HepG2 (cell line): ENCODE measurements around the gene DGCR2. TPM values are rescaled to one million over a fixed set of nuclear protein-coding genes. Genes with fewer than 3 reads are reported as not detected.

Source experiments
- E2F5 ChIP-seq: sonication (generic); formaldehyde crosslinking; conservative IDR thresholded peaks from 2 replicates; pipeline ENCODE4 v1.4.0; 2020; ENCODE audit warnings: missing genetic modification reagents
- FIP1L1 ChIP-seq: fragments of 200-400 bp; formaldehyde crosslinking; IDR thresholded peaks from 2 replicates; pipeline ENCODE4 v1.6.1; 2018; ENCODE audit warnings: low read depth, mild to moderate bottlenecking, low read length, moderate library complexity, borderline replicate concordance; ENCODE audit not compliant: insufficient read depth
- KMT2A ChIP-seq: sonication (generic); formaldehyde crosslinking; IDR thresholded peaks from 2 replicates; pipeline ENCODE4 v1.4.0; 2020; ENCODE audit warnings: missing genetic modification reagents
- MAFG ChIP-seq: sonication (generic); formaldehyde crosslinking; IDR thresholded peaks from 2 replicates; pipeline ENCODE4 v1.5.1; 2020; ENCODE audit warnings: mild to moderate bottlenecking, missing genetic modification reagents
- PAF1 ChIP-seq: IDR thresholded peaks from 2 replicates; pipeline ENCODE4 v1.6.1; 2016; ENCODE audit warnings: missing genetic modification reagents, missing compliant biosample characterization
- PCBP1 ChIP-seq: fragments of 200-400 bp; formaldehyde crosslinking; IDR thresholded peaks from 2 replicates; pipeline ENCODE4 v1.6.1; 2017; ENCODE audit warnings: mild to moderate bottlenecking, low read depth, low read length, borderline replicate concordance
- PHB2 ChIP-seq: fragments of 450-650 bp; IDR thresholded peaks from 2 replicates; pipeline ENCODE4 v1.6.1; 2018; ENCODE audit not compliant: partially characterized antibody
- POLR2AphosphoS5 ChIP-seq: IDR thresholded peaks from 2 replicates; pipeline ENCODE4 v1.6.1; 2012; ENCODE audit warnings: low read depth, low read length
- TBP ChIP-seq: sonication (generic); formaldehyde crosslinking; IDR thresholded peaks from 2 replicates; pipeline ENCODE4 v1.5.0; 2020; ENCODE audit warnings: missing genetic modification reagents
- ZBTB25 ChIP-seq: IDR thresholded peaks from 2 replicates; pipeline ENCODE4 v1.6.1; 2018; ENCODE audit warnings: missing genetic modification reagents
- ZBTB38 ChIP-seq: sonication (generic); formaldehyde crosslinking; IDR thresholded peaks from 2 replicates; pipeline ENCODE4 v1.5.1; 2020; ENCODE audit warnings: mild to moderate bottlenecking, missing genetic modification reagents
- ZNF205 ChIP-seq: IDR thresholded peaks from 2 replicates; pipeline ENCODE4 v1.6.1; 2018; ENCODE audit warnings: missing biosample characterization, missing genetic modification reagents
- ZNF557 ChIP-seq: sonication (generic); formaldehyde crosslinking; IDR thresholded peaks from 2 replicates; pipeline ENCODE4 v1.4.0; 2020; ENCODE audit warnings: missing genetic modification reagents
- ZNF652 ChIP-seq: IDR thresholded peaks from 2 replicates; pipeline ENCODE4 v1.6.1; 2016; ENCODE audit warnings: low read depth, borderline replicate concordance
- polyA plus RNA-seq, 8 experiments: library from polyadenylated mRNA; depleted of rRNA in 3 of 8; stranded (reverse) in 7 of 8; unstranded in 1 of 8; fragments of >200 nt; fragmentation: Illumina TruSeq in 4 of 8; extraction: Trizol in 4 of 8; gene quantifications; 2 replicates each; pipeline versions ENCODE4 v1.2.1 to v1.2.3, GENCODE V29; 2011 to 2016; ENCODE audit warnings: low read depth in 4 of 8, missing spikeins in 1 of 8, mixed read lengths in 1 of 8; ENCODE audit not compliant: insufficient read depth in 1 of 8
- total RNA-seq, 5 experiments: library from RNA; depleted of rRNA; stranded (reverse); fragments of >200 nt; fragmentation: Illumina TruSeq; extraction: Trizol; gene quantifications; 2 replicates each; pipeline ENCODE4 v1.2.3, GENCODE V29; 2016; ENCODE audit warnings: low read depth in 1 of 5
- TF ChIP-seq, protein P1 (sequence below): sonication (generic); formaldehyde crosslinking; IDR thresholded peaks from 2 replicates; pipeline ENCODE4 v1.5.0; 2020; ENCODE audit warnings: missing genetic modification reagents, mild to moderate bottlenecking, borderline replicate concordance
- TF ChIP-seq, protein P2 (sequence below): sonication (generic); formaldehyde crosslinking; IDR thresholded peaks from 2 replicates; pipeline ENCODE4 v1.8.0; 2022; ENCODE audit warnings: mild to moderate bottlenecking, missing genetic modification reagents, moderate library complexity
- TF ChIP-seq, protein P3 (sequence below): sonication (generic); formaldehyde crosslinking; IDR thresholded peaks from 2 replicates; pipeline ENCODE4 v1.5.0; 2020; ENCODE audit warnings: missing genetic modification reagents, mild to moderate bottlenecking, borderline replicate concordance
- TF ChIP-seq, protein P4 (sequence below): sonication (generic); formaldehyde crosslinking; IDR thresholded peaks from 2 replicates; pipeline ENCODE4 v1.4.0; 2020; ENCODE audit warnings: missing genetic modification reagents
- TF ChIP-seq, protein P5 (sequence below): sonication (generic); formaldehyde crosslinking; IDR thresholded peaks from 2 replicates; pipeline ENCODE4 v1.5.1; 2020; ENCODE audit warnings: mild to moderate bottlenecking, missing genetic modification reagents

The DGCR2 gene
- total and polyA plus RNA-seq, 2 of the 13 experiments (the other 11 are each of a cell fraction or from before 2014, with no cell fraction given), result 23.1 to 35.3 TPM

DNA sequence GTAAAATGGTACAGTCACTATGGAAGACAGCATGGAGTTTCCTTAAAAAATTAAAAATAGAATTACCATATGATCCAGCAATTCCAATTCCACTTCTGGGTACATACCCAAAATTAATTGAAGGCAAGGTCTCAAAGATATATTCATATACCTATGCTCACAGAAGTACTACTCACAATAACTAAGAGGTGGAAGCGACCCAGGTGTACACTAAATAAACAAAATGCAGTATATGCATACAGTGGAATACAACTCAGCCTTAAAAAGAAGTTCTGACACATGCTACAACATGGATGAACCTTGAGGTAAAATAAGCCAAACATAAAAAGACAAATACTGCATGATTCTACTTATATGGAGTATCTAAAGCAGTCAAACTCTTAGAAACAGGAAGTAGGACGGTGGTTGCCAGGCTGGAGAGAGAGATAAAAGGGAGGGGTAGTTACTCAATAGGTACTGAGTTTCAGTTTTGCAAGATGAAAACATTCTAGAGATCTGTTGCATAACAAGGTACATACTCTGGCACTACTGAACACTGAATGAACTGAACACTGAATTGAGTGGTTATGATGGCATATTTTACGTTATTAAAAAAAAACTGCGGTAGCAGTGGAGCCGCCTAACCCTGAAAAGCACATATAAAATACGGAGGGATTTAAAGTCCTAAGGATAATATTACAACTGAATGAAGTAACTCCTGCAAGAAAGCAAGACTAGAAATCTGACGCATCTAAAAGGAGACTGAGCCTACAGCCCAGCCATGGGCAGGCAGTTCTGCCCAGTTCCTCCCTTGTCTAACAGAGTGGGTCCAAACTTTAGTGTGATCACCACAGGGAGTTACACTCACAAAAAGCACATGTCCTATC lies 12.8 kb downstream of the DGCR2 start (continued):
- no peak for TF ChIP-seq E2F5 (CRISPR knock-in tag)
- no peak for TF ChIP-seq PHB2
- TF ChIP-seq, protein P1, sequence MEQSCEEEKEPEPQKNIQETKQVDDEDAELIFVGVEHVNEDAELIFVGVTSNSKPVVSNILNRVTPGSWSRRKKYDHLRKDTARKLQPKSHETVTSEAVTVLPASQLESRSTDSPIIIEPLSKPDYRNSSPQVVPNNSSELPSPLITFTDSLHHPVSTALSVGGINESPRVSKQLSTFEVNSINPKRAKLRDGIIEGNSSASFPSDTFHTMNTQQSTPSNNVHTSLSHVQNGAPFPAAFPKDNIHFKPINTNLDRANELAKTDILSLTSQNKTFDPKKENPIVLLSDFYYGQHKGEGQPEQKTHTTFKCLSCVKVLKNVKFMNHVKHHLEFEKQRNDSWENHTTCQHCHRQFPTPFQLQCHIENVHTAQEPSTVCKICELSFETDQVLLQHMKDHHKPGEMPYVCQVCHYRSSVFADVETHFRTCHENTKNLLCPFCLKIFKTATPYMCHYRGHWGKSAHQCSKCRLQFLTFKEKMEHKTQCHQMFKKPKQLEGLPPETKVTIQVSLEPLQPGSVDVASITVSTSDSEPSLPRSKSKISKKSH (CRISPR knock-in tag), result no peak
- TF ChIP-seq ZBTB38 (CRISPR knock-in tag), result no peak
- TF ChIP-seq PAF1, result no peak
- no peak for TF ChIP-seq TBP (CRISPR knock-in tag)
- TF ChIP-seq KMT2A (CRISPR knock-in tag), result peak; percentile 61; the same call in 1 of the 2 replicates
- TF ChIP-seq, protein P2, sequence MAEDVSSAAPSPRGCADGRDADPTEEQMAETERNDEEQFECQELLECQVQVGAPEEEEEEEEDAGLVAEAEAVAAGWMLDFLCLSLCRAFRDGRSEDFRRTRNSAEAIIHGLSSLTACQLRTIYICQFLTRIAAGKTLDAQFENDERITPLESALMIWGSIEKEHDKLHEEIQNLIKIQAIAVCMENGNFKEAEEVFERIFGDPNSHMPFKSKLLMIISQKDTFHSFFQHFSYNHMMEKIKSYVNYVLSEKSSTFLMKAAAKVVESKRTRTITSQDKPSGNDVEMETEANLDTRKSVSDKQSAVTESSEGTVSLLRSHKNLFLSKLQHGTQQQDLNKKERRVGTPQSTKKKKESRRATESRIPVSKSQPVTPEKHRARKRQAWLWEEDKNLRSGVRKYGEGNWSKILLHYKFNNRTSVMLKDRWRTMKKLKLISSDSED (CRISPR knock-in tag), result no peak
- no peak for TF ChIP-seq ZNF652 (CRISPR knock-in tag)
- TF ChIP-seq ZNF557 (CRISPR knock-in tag), result no peak
- TF ChIP-seq MAFG (CRISPR knock-in tag), result no peak
- no peak for TF ChIP-seq FIP1L1
- no peak; the same call in 1 of the 2 replicates for TF ChIP-seq ZBTB25 (CRISPR knock-in tag)
- TF ChIP-seq, protein P3, sequence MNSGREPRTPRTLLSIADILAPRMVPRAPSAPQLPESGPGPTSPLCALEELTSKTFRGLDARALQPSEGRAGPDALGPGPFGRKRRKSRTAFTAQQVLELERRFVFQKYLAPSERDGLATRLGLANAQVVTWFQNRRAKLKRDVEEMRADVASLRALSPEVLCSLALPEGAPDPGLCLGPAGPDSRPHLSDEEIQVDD (CRISPR knock-in tag), result no peak
- TF ChIP-seq PCBP1, result no peak
- TF ChIP-seq, protein P4, sequence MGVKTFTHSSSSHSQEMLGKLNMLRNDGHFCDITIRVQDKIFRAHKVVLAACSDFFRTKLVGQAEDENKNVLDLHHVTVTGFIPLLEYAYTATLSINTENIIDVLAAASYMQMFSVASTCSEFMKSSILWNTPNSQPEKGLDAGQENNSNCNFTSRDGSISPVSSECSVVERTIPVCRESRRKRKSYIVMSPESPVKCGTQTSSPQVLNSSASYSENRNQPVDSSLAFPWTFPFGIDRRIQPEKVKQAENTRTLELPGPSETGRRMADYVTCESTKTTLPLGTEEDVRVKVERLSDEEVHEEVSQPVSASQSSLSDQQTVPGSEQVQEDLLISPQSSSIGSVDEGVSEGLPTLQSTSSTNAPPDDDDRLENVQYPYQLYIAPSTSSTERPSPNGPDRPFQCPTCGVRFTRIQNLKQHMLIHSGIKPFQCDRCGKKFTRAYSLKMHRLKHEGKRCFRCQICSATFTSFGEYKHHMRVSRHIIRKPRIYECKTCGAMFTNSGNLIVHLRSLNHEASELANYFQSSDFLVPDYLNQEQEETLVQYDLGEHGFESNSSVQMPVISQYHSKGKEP (CRISPR knock-in tag), result no peak
- TF ChIP-seq, protein P5, sequence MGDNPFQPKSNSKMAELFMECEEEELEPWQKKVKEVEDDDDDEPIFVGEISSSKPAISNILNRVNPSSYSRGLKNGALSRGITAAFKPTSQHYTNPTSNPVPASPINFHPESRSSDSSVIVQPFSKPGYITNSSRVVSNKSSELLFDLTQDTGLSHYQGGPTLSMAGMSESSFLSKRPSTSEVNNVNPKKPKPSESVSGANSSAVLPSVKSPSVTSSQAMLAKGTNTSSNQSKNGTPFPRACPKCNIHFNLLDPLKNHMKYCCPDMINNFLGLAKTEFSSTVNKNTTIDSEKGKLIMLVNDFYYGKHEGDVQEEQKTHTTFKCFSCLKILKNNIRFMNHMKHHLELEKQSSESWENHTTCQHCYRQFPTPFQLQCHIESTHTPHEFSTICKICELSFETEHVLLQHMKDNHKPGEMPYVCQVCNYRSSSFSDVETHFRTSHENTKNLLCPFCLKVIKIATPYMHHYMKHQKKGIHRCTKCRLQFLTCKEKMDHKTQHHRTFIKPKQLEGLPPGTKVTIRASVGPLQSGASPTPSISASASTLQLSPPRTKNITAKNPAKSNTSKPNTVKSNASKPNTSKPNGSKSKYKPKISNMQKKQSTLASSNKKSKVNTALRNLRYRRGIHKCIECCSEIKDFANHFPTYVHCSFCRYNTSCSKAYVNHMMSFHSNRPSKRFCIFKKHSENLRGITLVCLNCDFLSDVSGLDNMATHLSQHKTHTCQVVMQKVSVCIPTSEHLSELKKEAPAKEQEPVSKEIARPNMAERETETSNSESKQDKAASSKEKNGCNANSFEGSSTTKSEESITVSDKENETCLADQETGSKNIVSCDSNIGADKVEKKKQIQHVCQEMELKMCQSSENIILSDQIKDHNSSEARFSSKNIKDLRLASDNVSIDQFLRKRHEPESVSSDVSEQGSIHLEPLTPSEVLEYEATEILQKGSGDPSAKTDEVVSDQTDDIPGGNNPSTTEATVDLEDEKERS (CRISPR knock-in tag), result no peak
- TF ChIP-seq POLR2AphosphoS5, result no peak
- no peak for TF ChIP-seq ZNF205
